ENCODE data around the gene ATN1. TPM values are rescaled to one million over a fixed set of nuclear protein-coding genes. Genes with fewer than 3 reads are reported as not detected.
A peak's percentile ranks its signal among the peaks of the same experiment; 100 is the strongest.

Gene ATN1
- total and polyA plus RNA-seq, 2 of the 8 experiments (the other 6 are each of a cell fraction or from before 2014, with no cell fraction given) = 20.6 to 73.4 TPM

DNA sequence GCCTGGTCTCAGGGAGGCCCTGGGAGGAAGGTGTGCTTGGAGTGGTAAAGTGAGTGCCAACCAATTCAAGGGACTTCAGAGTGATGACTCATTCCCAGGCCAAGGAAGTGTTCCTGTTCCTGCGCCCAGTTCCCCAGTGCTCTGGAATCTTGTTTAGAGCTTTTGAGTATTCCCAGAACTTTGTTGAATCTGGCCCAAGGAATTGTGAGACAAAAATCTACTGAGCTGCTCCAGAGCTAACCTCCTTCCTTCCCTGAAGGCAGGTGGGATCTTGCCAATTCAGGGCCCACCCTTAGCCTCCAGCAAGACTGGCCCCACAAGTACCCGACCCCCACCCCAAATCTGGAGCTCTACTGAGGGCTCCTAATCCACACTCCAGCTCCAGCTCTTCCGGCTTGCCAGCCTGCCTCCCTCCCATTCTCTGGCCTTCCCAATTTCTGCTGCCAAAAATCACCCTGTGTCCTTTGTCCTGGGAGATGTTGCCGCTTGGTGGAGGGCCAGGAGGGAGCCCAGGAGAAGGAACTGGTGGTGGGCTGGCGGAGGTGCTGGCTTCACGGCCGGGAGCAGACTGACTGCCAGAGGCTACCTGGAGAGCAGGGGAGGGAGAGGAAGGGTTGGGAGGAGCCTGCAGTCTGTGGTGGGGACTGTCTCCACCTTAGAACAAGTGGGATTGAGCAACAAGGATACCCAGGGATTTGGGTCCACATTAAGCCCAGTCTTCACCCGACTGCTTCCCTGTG, 2.0 kb upstream of the ATN1 start (continued):
- TF ChIP-seq, protein P1, sequence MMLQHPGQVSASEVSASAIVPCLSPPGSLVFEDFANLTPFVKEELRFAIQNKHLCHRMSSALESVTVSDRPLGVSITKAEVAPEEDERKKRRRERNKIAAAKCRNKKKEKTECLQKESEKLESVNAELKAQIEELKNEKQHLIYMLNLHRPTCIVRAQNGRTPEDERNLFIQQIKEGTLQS (IDR thresholded peaks at IDR 0.05; ENCODE audit: insufficient read depth, low read depth, low read length) = no peak
- no peak for TF ChIP-seq NANOG (IDR thresholded peaks at IDR 0.05; ENCODE audit: insufficient read depth, low read depth, low read length, poor library complexity, severe bottlenecking)
- no peak for TF ChIP-seq GTF2F1 (IDR thresholded peaks at IDR 0.05; ENCODE audit: borderline replicate concordance, low read depth, low read length)
- TF ChIP-seq RXRA (IDR thresholded peaks at IDR 0.05; ENCODE audit: insufficient read depth, low read depth, low read length) = no peak
- peak; percentile 47; the same call in 1 of the 2 replicates for TF ChIP-seq EGR1 (IDR thresholded peaks at IDR 0.05; ENCODE audit: borderline replicate concordance, low read depth, low read length)
- no peak for TF ChIP-seq CBX5 (IDR thresholded peaks at IDR 0.05; ENCODE audit: low read depth, low read length)
- peak; percentile 92 for TF ChIP-seq JUND (IDR thresholded peaks at IDR 0.05; ENCODE audit: low read length)
- TF ChIP-seq, protein P2, sequence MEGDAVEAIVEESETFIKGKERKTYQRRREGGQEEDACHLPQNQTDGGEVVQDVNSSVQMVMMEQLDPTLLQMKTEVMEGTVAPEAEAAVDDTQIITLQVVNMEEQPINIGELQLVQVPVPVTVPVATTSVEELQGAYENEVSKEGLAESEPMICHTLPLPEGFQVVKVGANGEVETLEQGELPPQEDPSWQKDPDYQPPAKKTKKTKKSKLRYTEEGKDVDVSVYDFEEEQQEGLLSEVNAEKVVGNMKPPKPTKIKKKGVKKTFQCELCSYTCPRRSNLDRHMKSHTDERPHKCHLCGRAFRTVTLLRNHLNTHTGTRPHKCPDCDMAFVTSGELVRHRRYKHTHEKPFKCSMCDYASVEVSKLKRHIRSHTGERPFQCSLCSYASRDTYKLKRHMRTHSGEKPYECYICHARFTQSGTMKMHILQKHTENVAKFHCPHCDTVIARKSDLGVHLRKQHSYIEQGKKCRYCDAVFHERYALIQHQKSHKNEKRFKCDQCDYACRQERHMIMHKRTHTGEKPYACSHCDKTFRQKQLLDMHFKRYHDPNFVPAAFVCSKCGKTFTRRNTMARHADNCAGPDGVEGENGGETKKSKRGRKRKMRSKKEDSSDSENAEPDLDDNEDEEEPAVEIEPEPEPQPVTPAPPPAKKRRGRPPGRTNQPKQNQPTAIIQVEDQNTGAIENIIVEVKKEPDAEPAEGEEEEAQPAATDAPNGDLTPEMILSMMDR (IDR thresholded peaks at IDR 0.05; ENCODE audit: control extremely low read depth in 1 of 3, insufficient read depth in 1 of 3, low read depth in 1 of 3, low read length in 3 of 3) = no peak
- peak; percentile 18 to 69; a peak in 1 of 4 replicates for TF ChIP-seq SIN3A (conservative IDR thresholded peaks at IDR 0.05 in 1 of 2, IDR thresholded peaks at IDR 0.05 in 1 of 2; ENCODE audit: low read depth in 1 of 2, low read length in 2 of 2)
- TF ChIP-seq ZNF274 (IDR thresholded peaks at IDR 0.05; ENCODE audit: borderline replicate concordance, extremely low read depth, low read length) = no peak

All from H1 (cell line).